Erythroblast (primary cell): ENCODE data around the gene OR3A2.
"Not testable (repeated sequence)": the region's sequence is repeated elsewhere in the genome, so short reads cannot be mapped to it uniquely, and the experiment has no call there.

Experiments used
- GATA1 ChIP-seq: IDR thresholded peaks from 2 replicates; pipeline ENCODE4 v1.6.1; 2011; ENCODE audit warnings: low read depth, mild to moderate bottlenecking, control low read depth, low read length, moderate library complexity
- POLR2A ChIP-seq: IDR thresholded peaks from 2 replicates; pipeline ENCODE4 v1.6.1; 2011; ENCODE audit warnings: mild to moderate bottlenecking, low read length

DNA sequence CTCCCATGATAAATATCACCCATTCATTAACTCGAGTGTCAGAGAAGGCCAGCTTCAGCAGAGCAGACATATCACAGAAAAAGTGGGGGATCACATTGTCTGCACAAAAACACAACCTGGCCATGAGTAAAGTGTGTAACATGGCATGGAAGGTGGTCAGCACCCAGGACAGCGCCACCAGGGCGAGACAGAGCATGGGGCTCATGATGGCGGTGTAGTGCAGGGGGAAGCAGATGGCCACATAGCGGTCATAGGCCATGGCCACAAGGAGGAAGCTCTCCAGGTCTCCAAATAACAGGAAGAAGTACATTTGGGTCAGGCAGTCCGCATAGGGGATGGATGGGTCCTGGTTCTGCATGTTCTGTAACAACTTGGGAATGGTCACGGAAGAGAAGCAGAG lies 11.7 kb upstream of the OR3A2 start:
- TF ChIP-seq POLR2A, GATA1: not testable (repeated sequence)
